K562 (cell line): ENCODE data around the gene ATP5PF. TPM values are rescaled to one million over a fixed set of nuclear protein-coding genes. Genes with fewer than 3 reads are reported as not detected.

Experiments used
- CCNT2 ChIP-seq: IDR thresholded peaks from 2 replicates; pipeline ENCODE4 v1.6.1; 2011; ENCODE audit warnings: borderline replicate concordance, low read depth, mild to moderate bottlenecking, moderate library complexity, mixed read lengths, low read length; ENCODE audit not compliant: insufficient read length; ENCODE audit errors: extremely low read depth
- CREB3 ChIP-seq: fragments of 450-650 bp; conservative IDR thresholded peaks from 2 replicates; pipeline ENCODE4 v1.6.1; 2016; ENCODE audit warnings: missing genetic modification characterization, low read depth, mild to moderate bottlenecking, missing compliant biosample characterization, moderate library complexity
- CSDE1 ChIP-seq, 2 experiments: fragments of 450-650 bp; IDR thresholded peaks; 2 replicates each; pipeline ENCODE4 v1.6.1; 2016; ENCODE audit warnings: mild to moderate bottlenecking in 1 of 2
- FUS ChIP-seq: fragments of 200-400 bp; formaldehyde crosslinking; optimal IDR thresholded peaks from 2 replicates; pipeline ENCODE3; 2017; ENCODE audit warnings: low read depth, low read length
- GTF2B ChIP-seq: IDR thresholded peaks from 2 replicates; pipeline ENCODE4 v1.6.1; 2011; ENCODE audit not compliant: insufficient read length; ENCODE audit errors: extremely low read depth
- JUN ChIP-seq, 2 experiments: sonication (generic) in 1 of 2; formaldehyde crosslinking in 1 of 2; IDR thresholded peaks; 2 replicates each; pipeline versions ENCODE4 v1.6.1 to v1.8.0; 2012 to 2022; ENCODE audit warnings: borderline replicate concordance in 2 of 2, mild to moderate bottlenecking in 2 of 2, improper control_type of control experiment in 1 of 2, low read depth in 1 of 2, low read length in 1 of 2, missing genetic modification reagents in 1 of 2
- KAT2B ChIP-seq: IDR thresholded peaks from one replicate; pipeline ENCODE4 v1.6.1; 2012; ENCODE audit warnings: low read depth, mild to moderate bottlenecking, control low read depth, inconsistent platforms, low read length, moderate library complexity
- KDM1A ChIP-seq, 2 experiments: fragments of 450-650 bp; IDR thresholded peaks; 2 replicates each; pipeline ENCODE4 v1.6.1; 2016; ENCODE audit warnings: mild to moderate bottlenecking in 2 of 2
- MBD2 ChIP-seq: sonication (generic); IDR thresholded peaks from 2 replicates; pipeline ENCODE4 v1.6.1; 2016; ENCODE audit warnings: low read depth, borderline replicate concordance
- NCOR1 ChIP-seq: fragments of 450-650 bp; IDR thresholded peaks from 2 replicates; pipeline ENCODE4 v1.6.1; 2016; ENCODE audit warnings: mild to moderate bottlenecking, moderate library complexity
- NR2C1 ChIP-seq, 2 experiments: fragments of 450-650 bp; IDR thresholded peaks; 2 replicates each; pipeline ENCODE4 v1.6.1; 2017; ENCODE audit warnings: mild to moderate bottlenecking in 2 of 2, antibody characterized with exemption in 1 of 2, inconsistent platforms in 1 of 2, missing compliant biosample characterization in 1 of 2, missing genetic modification characterization in 1 of 2
- PHF21A ChIP-seq: fragments of 450-650 bp; IDR thresholded peaks from 2 replicates; pipeline ENCODE4 v1.6.1; 2017; ENCODE audit warnings: low read depth, borderline replicate concordance
- PHF8 ChIP-seq: fragments of 200-600 bp; sonication (generic); IDR thresholded peaks from 2 replicates; pipeline ENCODE4 v1.6.1; 2012; ENCODE audit warnings: mixed run types, mild to moderate bottlenecking, inconsistent platforms, low read length, moderate library complexity, borderline replicate concordance
- RBM34 ChIP-seq: fragments of 200-400 bp; formaldehyde crosslinking; IDR thresholded peaks from 2 replicates; pipeline ENCODE4 v1.6.1; 2018; ENCODE audit warnings: low read length, borderline replicate concordance; ENCODE audit not compliant: insufficient read depth
- RREB1 ChIP-seq: fragments of 250-450 bp; sonication (Bioruptor Pico); IDR thresholded peaks from 2 replicates; pipeline ENCODE4 v1.4.0; 2020
- RUNX1 ChIP-seq: sonication (generic); IDR thresholded peaks from 2 replicates; pipeline ENCODE4 v1.6.1; 2016; ENCODE audit warnings: antibody characterized with exemption, low read depth
- SRSF1 ChIP-seq: fragments of 200-400 bp; formaldehyde crosslinking; IDR thresholded peaks from 2 replicates; pipeline ENCODE4 v1.6.1; 2017; ENCODE audit warnings: mild to moderate bottlenecking, low read depth, low read length, moderate library complexity
- TAF9B ChIP-seq: fragments of 450-650 bp; IDR thresholded peaks from 2 replicates; pipeline ENCODE4 v1.6.1; 2018; ENCODE audit warnings: mild to moderate bottlenecking; ENCODE audit not compliant: partially characterized antibody
- TCF7 ChIP-seq: sonication (generic); IDR thresholded peaks from 2 replicates; pipeline ENCODE4 v1.6.1; 2016; ENCODE audit warnings: antibody characterized with exemption, borderline replicate concordance
- TRIM28 ChIP-seq: fragments of 450-650 bp; IDR thresholded peaks from 2 replicates; pipeline ENCODE4 v1.6.1; 2017
- polyA plus RNA-seq, 8 experiments: library from polyadenylated mRNA; depleted of rRNA in 4 of 8; stranded (reverse) in 5 of 8; unstranded in 3 of 8; fragments of >200 nt; fragmentation: Nextera tagmentation in 2 of 8; fragmentation: Illumina TruSeq in 1 of 8; extraction: Ambion mirVana in 2 of 8; extraction: Trizol in 1 of 8; gene quantifications; 2 replicates each; pipeline versions ENCODE4 v1.2.1 to v1.2.3, GENCODE V29; 2011 to 2014; ENCODE audit warnings: inconsistent platforms in 1 of 8, missing spikeins in 1 of 8
- total RNA-seq, 7 experiments: library from RNA; depleted of rRNA in 6 of 7; stranded (reverse); fragments of >200 nt in 6 of 7; fragmentation: Illumina TruSeq in 2 of 7; extraction: Trizol in 2 of 7; gene quantifications; 2 replicates each; pipeline versions ENCODE4 v1.2.1 to v1.2.3, GENCODE V29; 2011 to 2021; ENCODE audit warnings: low replicate concordance in 1 of 7

Gene ATP5PF
- total and polyA plus RNA-seq, 9 of the 15 experiments (the other 6 are each of a cell fraction or from before 2014, with no cell fraction given) = 242 to 2,488 (median 533) TPM

DNA sequence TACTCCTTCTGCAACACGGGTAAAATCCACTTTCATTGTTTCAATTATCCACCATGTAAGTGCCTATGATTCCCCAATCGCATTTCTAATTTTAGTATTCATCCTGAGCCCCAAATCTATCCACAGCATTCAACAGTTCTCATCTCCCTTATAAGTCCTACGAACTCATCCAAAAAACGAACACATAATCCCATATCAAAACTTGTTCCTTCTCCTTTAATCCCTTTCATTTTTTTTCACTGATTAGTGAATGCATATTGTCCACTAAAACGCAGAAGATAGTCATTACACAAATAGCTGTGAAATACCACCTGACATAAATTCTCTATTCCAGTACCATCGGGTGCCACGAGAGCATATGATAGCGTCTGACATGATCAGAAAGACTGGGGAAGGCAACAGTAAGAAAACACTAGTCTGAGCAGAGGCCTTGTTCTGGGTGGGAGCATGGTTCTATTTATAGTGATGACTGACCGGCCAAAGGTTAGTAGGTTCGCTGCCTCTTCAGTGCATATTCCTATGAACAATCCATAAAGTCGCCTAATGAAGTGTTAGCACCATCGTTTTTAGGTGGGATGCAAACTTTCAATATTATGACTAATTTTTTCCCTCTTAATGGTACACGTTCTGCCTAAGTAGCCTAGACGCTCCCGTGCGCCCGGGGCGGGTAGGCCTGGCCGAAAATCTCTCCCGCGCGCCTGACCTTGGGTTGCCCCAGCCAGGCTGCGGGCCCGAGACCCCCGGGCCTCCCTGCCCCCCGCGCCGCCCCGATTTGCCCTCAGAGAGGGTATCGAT is 648 bp downstream of the ATP5PF start (continued):
- TF ChIP-seq NR2C1 (IDR thresholded peaks at IDR 0.05) (peak; percentile 47; the same call in 1 of the 2 replicates), NR2C1 (tag; IDR thresholded peaks at IDR 0.05) (0 out of 2 replicates have a peak, but pooled peaks have one; percentile 9), CCNT2 (no peak), RUNX1 (no peak), FUS (no peak), RBM34 (no peak), CREB3 (tag) (0 out of 2 replicates have a peak, but pooled peaks have one; percentile 21), GTF2B (no peak), CSDE1 (IDR thresholded peaks at IDR 0.05) (0 out of 4 replicates have a peak, but pooled peaks of 1 of the 2 experiments have one; percentile 43), TCF7 (no peak), NCOR1 (peak; percentile 29; the same call in 1 of the 2 replicates), RREB1 (no peak), SRSF1 (no peak), PHF21A (no peak), PHF8 (no peak), MBD2 (no peak), KAT2B (no peak), TAF9B (peak; percentile 7), KDM1A (IDR thresholded peaks at IDR 0.05) (no peak), JUN (IDR thresholded peaks at IDR 0.05; ENCODE audit: borderline replicate concordance, low read depth, low read length) (no peak), JUN (CRISPR knock-in tag; IDR thresholded peaks at IDR 0.05; ENCODE audit: borderline replicate concordance) (no peak), TRIM28 (no peak)
